ENCODE data around the gene BCAS3.

The BCAS3 gene

GRCh38 chr17:60959011-60959410 lies 281.4 kb downstream of the BCAS3 start:
- TF ChIP-seq CTCF (IDR thresholded peaks at IDR 0.05), result no peak
- Histone ChIP-seq H3K4me3 (no peak overlapping the region), H3K27ac (no peak overlapping the region)
- DNase-seq (ENCODE audit: low spot score), result no peak

GRCh38 chr17:60959696-60960095 lies 282.0 kb downstream of the BCAS3 start:
- TF ChIP-seq CTCF (IDR thresholded peaks at IDR 0.05), result no peak
- no peak for DNase-seq (ENCODE audit: low spot score)
- Histone ChIP-seq H3K27ac (no peak overlapping the region), H3K4me3 (no peak overlapping the region)

- no peak overlapping the region for H3K4me3 ChIP-seq
Observed at GRCh38 chr17:60960398-60961065, 282.9 kb downstream of the BCAS3 start.

GRCh38 chr17:60964160-60964559 lies 286.5 kb downstream of the BCAS3 start:
- no peak for DNase-seq (ENCODE audit: low spot score)
- Histone ChIP-seq H3K27ac (no peak overlapping the region), H3K4me3 (no peak overlapping the region)
- no peak for TF ChIP-seq CTCF (IDR thresholded peaks at IDR 0.05)

More at GRCh38 chr17:60960398-60961065, 282.9 kb downstream of the BCAS3 start:
- no peak for TF ChIP-seq CTCF (IDR thresholded peaks at IDR 0.05)
- DNase-seq (ENCODE audit: low spot score), result no peak
- H3K27ac ChIP-seq, result no peak overlapping the region

GRCh38 chr17:60968266-60968665 lies 290.6 kb downstream of the BCAS3 start:
- no peak for TF ChIP-seq CTCF (IDR thresholded peaks at IDR 0.05)

GRCh38 chr17:60969500-60970037 lies 291.9 kb downstream of the BCAS3 start:
- no peak for TF ChIP-seq CTCF (IDR thresholded peaks at IDR 0.05)
- DNase-seq (ENCODE audit: low spot score), result no peak

More at GRCh38 chr17:60968266-60968665, 290.6 kb downstream of the BCAS3 start:
- DNase-seq (ENCODE audit: low spot score), result no peak
- Histone ChIP-seq H3K4me3 (no peak overlapping the region), H3K27ac (no peak overlapping the region)

GRCh38 chr17:60970741-60971140 lies 293.1 kb downstream of the BCAS3 start:
- Histone ChIP-seq H3K4me3 (no peak overlapping the region), H3K27ac (no peak overlapping the region)
- DNase-seq (ENCODE audit: low spot score), result no peak
- TF ChIP-seq CTCF (IDR thresholded peaks at IDR 0.05), result no peak

More at GRCh38 chr17:60969500-60970037, 291.9 kb downstream of the BCAS3 start:
- Histone ChIP-seq H3K27ac (no peak overlapping the region), H3K4me3 (no peak overlapping the region)
